GM19372 (cell line): ENCODE measurements around the gene PSMD8.
"Not testable (repeated sequence)": the region's sequence is repeated elsewhere in the genome, so short reads cannot be mapped to it uniquely, and the experiment has no call there.

Experiments
- ATAC-seq: cut with Tn5 transposase; IDR thresholded peaks from one replicate; pipeline ENCODE4 v1.9.1; 2021; ENCODE audit warnings: mild to moderate bottlenecking, low read depth, moderate library complexity; ENCODE audit not compliant: unreplicated experiment

PSMD8 gene

GRCh38 chr19:38374332-38375097 is at the start of gene PSMD8:
Gene PSMD8, plus strand, starts transcription at chr19:38374571. Its CDS starts 31 bp downstream, at chr19:38374602.
- ATAC-seq = peak; percentile 96

- ATAC-seq = no peak
Observed at GRCh38 chr19:38326591-38326990, 47.8 kb upstream of the PSMD8 start.

GRCh38 chr19:38329651-38330050 is 44.7 kb upstream of the PSMD8 start:
- no peak for ATAC-seq

- ATAC-seq = no peak
Observed at GRCh38 chr19:38331728-38332127, 42.6 kb upstream of the PSMD8 start.

- ATAC-seq = no peak
Observed at GRCh38 chr19:38333245-38333644, 41.1 kb upstream of the PSMD8 start.

GRCh38 chr19:38335949-38336637 is 38.3 kb upstream of the PSMD8 start:
- ATAC-seq = peak; percentile 64

GRCh38 chr19:38336638-38337359 is 37.6 kb upstream of the PSMD8 start:
- peak; percentile 42 for ATAC-seq

GRCh38 chr19:38337360-38337653 is 37.1 kb upstream of the PSMD8 start:
- ATAC-seq = no peak

- not testable (repeated sequence) for ATAC-seq
Observed at GRCh38 chr19:38339011-38339410, 35.4 kb upstream of the PSMD8 start.

- ATAC-seq = no peak
Observed at GRCh38 chr19:38340927-38341326, 33.4 kb upstream of the PSMD8 start.

- no peak for ATAC-seq
Observed at GRCh38 chr19:38346837-38347236, 27.5 kb upstream of the PSMD8 start.

- no peak for ATAC-seq
Observed at GRCh38 chr19:38350883-38351282, 23.5 kb upstream of the PSMD8 start.

- no peak for ATAC-seq
Observed at GRCh38 chr19:38351865-38352395, 22.4 kb upstream of the PSMD8 start.

- ATAC-seq = no peak
Observed at GRCh38 chr19:38352611-38353010, 21.8 kb upstream of the PSMD8 start.

- no peak for ATAC-seq
Observed at GRCh38 chr19:38355728-38356725, 18.3 kb upstream of the PSMD8 start.

GRCh38 chr19:38358071-38358470 is 16.3 kb upstream of the PSMD8 start:
- ATAC-seq = no peak

- no peak for ATAC-seq
Observed at GRCh38 chr19:38359242-38360021, 14.9 kb upstream of the PSMD8 start.

GRCh38 chr19:38360351-38360750 is 14.0 kb upstream of the PSMD8 start:
- ATAC-seq = no peak
